Activated B cell treated with CpG ODN at 0.5 μM for 24 hours (primary cell): ENCODE results near the gene PIERCE2. TPM values are rescaled to one million over a fixed set of nuclear protein-coding genes. Genes with fewer than 3 reads are reported as not detected.
"Not testable (repeated sequence)": the region's sequence is repeated elsewhere in the genome, so short reads cannot be mapped to it uniquely, and the experiment has no call there.

Experiments used
- ATAC-seq: fragments of 200-7000 bp; cut with Tn5 transposase; one replicate; pipeline ENCODE4 v1.10.0; 2021; ENCODE audit warnings: low read depth, mild to moderate bottlenecking, moderate library complexity
- CTCF ChIA-PET: fragments of 350-600 bp; sonication (Branson Sonifier 250); formaldehyde crosslinking; loops from one replicate; lab custom pipeline; 2021; ENCODE audit warnings: antibody characterized with exemption; lab: Charles Lee
- POLR2A ChIA-PET: fragments of 350-600 bp; sonication (Branson Sonifier 250); formaldehyde crosslinking; loops from one replicate; lab custom pipeline; 2021; ENCODE audit warnings: antibody characterized with exemption; lab: Charles Lee
- DNase-seq: peaks from one replicate; pipeline ENCODE4 v3.0.0; 2022
- H3K27ac Mint-ChIP-seq: one replicate; pipeline ENCODE4 v1.8.0; 2020; ENCODE audit warnings: mixed read lengths
- H3K27me3 Mint-ChIP-seq: one replicate; pipeline ENCODE4 v1.8.0; 2021; ENCODE audit warnings: mixed read lengths
- H3K36me3 Mint-ChIP-seq: one replicate; pipeline ENCODE4 v1.8.0; 2021; ENCODE audit warnings: low read depth, mixed read lengths
- H3K4me1 Mint-ChIP-seq: one replicate; pipeline ENCODE4 v1.8.0; 2021; ENCODE audit warnings: mixed read lengths
- H3K4me3 Mint-ChIP-seq: one replicate; pipeline ENCODE4 v1.8.0; 2020; ENCODE audit warnings: mild to moderate bottlenecking, mixed read lengths
- H3K9me3 Mint-ChIP-seq: one replicate; pipeline ENCODE4 v1.8.0; 2020; ENCODE audit warnings: mixed read lengths
- intact Hi-C: fragments of 100-400 bp; cut with micrococcal nuclease; formaldehyde crosslinking; loops from one replicate; pipeline ENCODE4 v1.15.1; 2024
- total RNA-seq: library from RNA; stranded (reverse); gene quantifications from 2 replicates; pipeline ENCODE4 v1.2.3, GENCODE V29; 2022
- TF ChIP-seq, protein P1 (sequence below): fragments of 200-600 bp; IDR thresholded peaks from one replicate; pipeline ENCODE4 v1.8.0; 2022; ENCODE audit warnings: antibody characterized with exemption, mild to moderate bottlenecking

Gene PIERCE2
- total RNA-seq, 1 donor from 2014 or later: 0.55 TPM

DNA sequence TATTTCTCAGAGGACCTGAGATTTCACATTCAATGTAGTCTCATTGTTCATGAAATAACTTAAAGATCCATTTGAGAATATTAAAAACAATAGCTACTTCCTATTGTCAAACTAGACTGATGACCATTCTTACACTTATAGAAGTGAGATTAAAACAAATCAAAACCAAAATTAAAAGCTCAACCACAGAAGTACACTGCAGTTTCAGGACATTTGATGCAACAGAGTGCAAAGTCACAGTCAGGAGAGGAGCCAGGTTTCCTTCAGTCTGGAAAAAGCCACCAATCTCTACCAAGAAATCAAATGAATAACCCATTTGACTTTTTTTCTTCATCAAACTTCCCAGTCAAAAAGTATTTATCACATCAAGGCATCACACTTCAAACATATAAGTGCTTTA is 5.6 kb upstream of the PIERCE2 start:
- no peak overlapping the region for H3K4me3 Mint-ChIP-seq
- no peaks in the 10 kb centered on the region for H3K27me3 Mint-ChIP-seq
- peak overlapping the region; percentile 56 for H3K27ac Mint-ChIP-seq
- TF ChIP-seq, protein P1, sequence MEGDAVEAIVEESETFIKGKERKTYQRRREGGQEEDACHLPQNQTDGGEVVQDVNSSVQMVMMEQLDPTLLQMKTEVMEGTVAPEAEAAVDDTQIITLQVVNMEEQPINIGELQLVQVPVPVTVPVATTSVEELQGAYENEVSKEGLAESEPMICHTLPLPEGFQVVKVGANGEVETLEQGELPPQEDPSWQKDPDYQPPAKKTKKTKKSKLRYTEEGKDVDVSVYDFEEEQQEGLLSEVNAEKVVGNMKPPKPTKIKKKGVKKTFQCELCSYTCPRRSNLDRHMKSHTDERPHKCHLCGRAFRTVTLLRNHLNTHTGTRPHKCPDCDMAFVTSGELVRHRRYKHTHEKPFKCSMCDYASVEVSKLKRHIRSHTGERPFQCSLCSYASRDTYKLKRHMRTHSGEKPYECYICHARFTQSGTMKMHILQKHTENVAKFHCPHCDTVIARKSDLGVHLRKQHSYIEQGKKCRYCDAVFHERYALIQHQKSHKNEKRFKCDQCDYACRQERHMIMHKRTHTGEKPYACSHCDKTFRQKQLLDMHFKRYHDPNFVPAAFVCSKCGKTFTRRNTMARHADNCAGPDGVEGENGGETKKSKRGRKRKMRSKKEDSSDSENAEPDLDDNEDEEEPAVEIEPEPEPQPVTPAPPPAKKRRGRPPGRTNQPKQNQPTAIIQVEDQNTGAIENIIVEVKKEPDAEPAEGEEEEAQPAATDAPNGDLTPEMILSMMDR: no peak
- POLR2A ChIA-PET: interaction anchor here (1.1 kb wide), 1 partner anchor 84 kb away, joined by 4 read pairs; the partner anchor contains the start of genes PIGB and PIGBOS1
- peaks cover 13% of the 10 kb centered on the region for H3K36me3 Mint-ChIP-seq
- CTCF ChIA-PET: no interaction called here
- peaks cover 29% of the 10 kb centered on the region for H3K4me1 Mint-ChIP-seq
- no peak for ATAC-seq
- H3K9me3 Mint-ChIP-seq: no peaks in the 10 kb centered on the region
- no peak for DNase-seq
- intact Hi-C loops: no loop called here

DNA sequence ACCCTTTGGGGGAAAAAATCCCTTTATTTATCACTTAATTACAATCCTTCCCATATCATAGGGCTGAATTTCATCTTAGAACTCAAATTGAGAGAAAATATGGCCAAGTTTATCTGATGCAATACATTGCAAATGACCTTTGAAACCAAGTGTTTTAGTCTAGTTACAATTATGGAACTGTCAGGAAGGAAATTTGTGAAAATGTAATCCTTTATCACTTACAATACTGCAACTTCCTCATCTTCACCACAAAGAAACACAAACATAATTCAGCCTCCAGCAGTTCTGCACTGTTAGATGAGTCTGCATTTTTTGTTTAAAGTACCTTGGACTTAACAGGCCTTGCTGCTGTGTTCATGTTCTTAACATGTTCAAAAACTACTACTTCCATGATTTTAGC is 4.8 kb upstream of the PIERCE2 start:
- DNase-seq: no peak
- H3K27ac Mint-ChIP-seq: no peak overlapping the region
- no peaks in the 10 kb centered on the region for H3K27me3 Mint-ChIP-seq
- peaks cover 7% of the 10 kb centered on the region for H3K36me3 Mint-ChIP-seq
- TF ChIP-seq, protein P1: no peak
- no peaks in the 10 kb centered on the region for H3K9me3 Mint-ChIP-seq
- CTCF ChIA-PET: no interaction called here
- POLR2A ChIA-PET: no interaction called here
- H3K4me3 Mint-ChIP-seq: no peak overlapping the region
- intact Hi-C loops: no loop called here
- no peak for ATAC-seq
- peaks cover 31% of the 10 kb centered on the region for H3K4me1 Mint-ChIP-seq

DNA sequence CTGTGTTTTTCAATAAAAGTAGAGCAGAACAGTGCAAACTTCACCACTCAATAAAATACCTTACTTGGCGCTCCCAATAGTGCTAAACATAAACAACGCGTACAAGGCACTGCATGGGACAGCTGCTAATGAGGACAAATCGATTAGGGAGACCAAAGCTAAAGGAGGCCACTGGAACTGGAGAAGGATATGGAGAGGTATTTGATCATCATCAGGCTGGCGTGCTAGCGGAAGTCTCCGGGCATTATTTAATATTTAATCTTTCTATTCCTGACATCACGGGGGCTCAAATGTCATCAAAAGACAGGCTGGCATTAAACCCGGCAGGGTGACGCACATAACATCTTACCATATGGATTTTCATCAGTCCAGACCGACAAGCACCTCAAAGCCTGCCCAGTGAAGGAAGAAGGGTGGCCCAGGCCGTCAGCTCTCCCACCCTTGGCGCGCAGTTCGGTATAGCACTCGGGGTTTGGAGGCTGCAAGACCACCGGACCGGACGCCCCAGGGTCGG is 740 bp upstream of the PIERCE2 start:
- DNase-seq: no peak
- peak overlapping the region; percentile 88 for H3K4me3 Mint-ChIP-seq
- TF ChIP-seq, protein P1: no peak
- peaks cover 32% of the 10 kb centered on the region for H3K4me1 Mint-ChIP-seq
- ChIA-PET CTCF (interaction anchor here (1.2 to 2.2 kb wide), 7 partner anchors 28 to 210 kb away, joined by 3 to 15 read pairs (median 5); partner anchors contain the start of genes PIGB and PIGBOS1), POLR2A (interaction anchor here (0.6 to 2.2 kb wide), 7 partner anchors 9 to 211 kb away, joined by 4 to 34 read pairs (median 7); partner anchors contain the start of genes PIGB, PIGBOS1 and RSL24D1)
- H3K27me3 Mint-ChIP-seq: no peaks in the 10 kb centered on the region
- H3K9me3 Mint-ChIP-seq: no peaks in the 10 kb centered on the region
- peak overlapping the region; percentile 88 for H3K27ac Mint-ChIP-seq
- peaks cover 2% of the 10 kb centered on the region for H3K36me3 Mint-ChIP-seq
- intact Hi-C loops: loop anchor here (1.0 to 2.0 kb wide), 6 partner anchors 27 to 211 kb away; partner anchors contain the start of genes PIGB, PIGBOS1 and RSL24D1
- ATAC-seq: no peak

DNA sequence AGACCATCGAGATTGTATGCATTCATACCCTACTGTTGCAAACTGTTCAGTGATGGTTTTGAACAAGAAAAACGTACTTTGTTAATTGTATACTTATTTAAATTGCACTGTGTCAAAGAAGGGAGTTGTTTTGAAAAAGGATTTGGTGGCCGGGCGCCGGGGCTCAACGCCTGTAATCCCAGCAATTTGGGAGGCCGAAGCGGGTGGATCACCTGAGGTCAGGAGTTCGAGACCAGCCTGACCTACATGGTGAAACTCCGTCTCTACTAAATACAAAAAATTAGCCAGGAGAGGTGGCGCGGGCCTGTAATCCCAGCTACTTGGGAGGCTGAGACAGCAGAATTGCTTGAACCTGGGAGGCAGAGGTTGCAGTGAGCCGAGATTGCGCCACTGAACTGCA is 681 bp downstream of the PIERCE2 start:
- not testable (repeated sequence) for H3K36me3 Mint-ChIP-seq, H3K9me3 Mint-ChIP-seq, ATAC-seq, DNase-seq, H3K27me3 Mint-ChIP-seq
- intact Hi-C loops: loop anchor here (1.0 to 2.0 kb wide), 6 partner anchors 26 to 213 kb away; partner anchors contain the start of genes PIGB, PIGBOS1 and RSL24D1
- Mint-ChIP-seq H3K4me3 (peak overlapping the region; percentile 88), H3K4me1 (peaks cover 20% of the 10 kb centered on the region), H3K27ac (peak overlapping the region; percentile 87)
- ChIA-PET CTCF (interaction anchor here (0.8 to 2.2 kb wide), 6 partner anchors 26 to 187 kb away, joined by 4 to 15 read pairs (median 6); partner anchors contain the start of genes PIGB and PIGBOS1), POLR2A (interaction anchor here (1.1 to 2.2 kb wide), 4 partner anchors 11 to 212 kb away, joined by 6 to 34 read pairs (median 14); partner anchors contain the start of genes PIGB, PIGBOS1 and RSL24D1)

GRCh38 chr15:55417678-55418077 is 9.4 kb downstream of the PIERCE2 start:
- H3K27ac Mint-ChIP-seq, H3K9me3 Mint-ChIP-seq, CTCF ChIA-PET, H3K4me1 Mint-ChIP-seq, intact Hi-C loops, H3K27me3 Mint-ChIP-seq, ATAC-seq, H3K4me3 Mint-ChIP-seq, H3K36me3 Mint-ChIP-seq, DNase-seq, POLR2A ChIA-PET: not testable (repeated sequence)

DNA sequence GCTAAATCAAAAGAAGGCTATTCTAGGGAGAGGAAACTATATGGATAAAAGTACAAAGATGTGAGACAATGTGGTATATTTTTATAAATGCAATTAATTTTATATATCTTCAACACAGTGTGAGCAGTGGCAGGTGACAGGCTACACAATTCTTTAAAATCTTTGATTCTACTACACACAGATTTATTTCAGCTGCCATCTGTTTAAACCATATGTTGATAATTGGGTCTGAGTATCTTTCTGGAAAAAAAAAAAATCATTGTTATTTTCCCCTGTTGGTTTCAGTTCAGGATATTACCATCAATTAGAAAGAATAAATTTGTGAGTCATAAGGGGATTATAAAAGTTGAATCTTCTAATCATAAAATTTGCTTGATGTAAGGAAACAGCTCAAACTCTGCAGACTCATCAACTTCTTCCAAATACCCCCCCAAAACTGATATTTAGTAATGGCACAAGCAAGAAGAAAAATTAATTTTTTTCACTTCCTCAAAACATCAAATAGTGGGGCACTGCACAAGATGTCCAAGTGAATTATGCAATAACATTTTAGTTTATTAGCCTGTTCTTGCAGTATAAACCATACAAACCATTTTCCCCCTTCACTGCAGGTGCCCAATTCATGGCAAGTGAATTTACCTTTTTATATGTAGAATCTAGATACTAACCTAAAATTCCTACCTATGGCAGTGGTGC is 12.0 kb downstream of the PIERCE2 start:
- no peak for ATAC-seq
- intact Hi-C loops: no loop called here

More for the DNA sequence above, 12.0 kb downstream of the PIERCE2 start:
- TF ChIP-seq, protein P1: no peak
- Mint-ChIP-seq H3K27me3 (no peaks in the 10 kb centered on the region), H3K36me3 (no peaks in the 10 kb centered on the region), H3K27ac (no peak overlapping the region), H3K4me3 (no peak overlapping the region), H3K9me3 (no peaks in the 10 kb centered on the region), H3K4me1 (no peaks in the 10 kb centered on the region)
- DNase-seq: no peak
- CTCF ChIA-PET: interaction anchor here (0.6 kb wide), 1 partner anchor 14 kb away, joined by 3 read pairs; no protein-coding TSS in a partner anchor
- POLR2A ChIA-PET: no interaction called here
